Islet precursor cell (in vitro differentiated cells): ENCODE results near the gene MTHFD2L.
A peak's percentile ranks its signal among the peaks of the same experiment; 100 is the strongest.
"Not testable (repeated sequence)": the region's sequence is repeated elsewhere in the genome, so short reads cannot be mapped to it uniquely, and the experiment has no call there.

ENCODE experiments used
- DNase-seq: peaks from one replicate; pipeline ENCODE4 v3.0.0-alpha.2; 2018

MTHFD2L gene

GRCh38 chr4:74311696-74312313, 153.9 kb downstream of the MTHFD2L start:
- no peak for DNase-seq

- DNase-seq: no peak
Observed at GRCh38 chr4:74314329-74314728, 156.4 kb downstream of the MTHFD2L start.

GRCh38 chr4:74314944-74315343, 157.0 kb downstream of the MTHFD2L start:
- no peak for DNase-seq

GRCh38 chr4:74315376-74315775, 157.5 kb downstream of the MTHFD2L start:
- DNase-seq: no peak

DNA sequence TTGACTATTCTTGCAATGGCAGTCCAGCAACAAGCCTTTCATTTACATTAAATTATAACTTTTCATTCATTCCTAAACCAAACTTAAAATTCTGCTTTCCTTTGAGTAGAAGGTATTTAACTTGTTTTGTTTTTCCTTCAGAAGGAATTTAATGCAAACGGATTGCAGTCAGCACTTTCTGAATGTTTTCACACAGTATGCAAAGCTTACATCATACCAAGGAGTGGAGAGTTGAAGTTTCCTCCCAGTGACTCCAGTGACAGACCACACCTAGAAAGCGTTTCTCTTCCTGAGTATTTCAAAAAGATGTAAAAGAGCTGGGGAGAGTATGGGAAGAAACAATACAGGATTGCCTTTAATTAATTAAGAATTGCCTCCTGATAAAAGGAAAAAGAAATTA, 158.5 kb downstream of the MTHFD2L start:
- no peak for DNase-seq

DNA sequence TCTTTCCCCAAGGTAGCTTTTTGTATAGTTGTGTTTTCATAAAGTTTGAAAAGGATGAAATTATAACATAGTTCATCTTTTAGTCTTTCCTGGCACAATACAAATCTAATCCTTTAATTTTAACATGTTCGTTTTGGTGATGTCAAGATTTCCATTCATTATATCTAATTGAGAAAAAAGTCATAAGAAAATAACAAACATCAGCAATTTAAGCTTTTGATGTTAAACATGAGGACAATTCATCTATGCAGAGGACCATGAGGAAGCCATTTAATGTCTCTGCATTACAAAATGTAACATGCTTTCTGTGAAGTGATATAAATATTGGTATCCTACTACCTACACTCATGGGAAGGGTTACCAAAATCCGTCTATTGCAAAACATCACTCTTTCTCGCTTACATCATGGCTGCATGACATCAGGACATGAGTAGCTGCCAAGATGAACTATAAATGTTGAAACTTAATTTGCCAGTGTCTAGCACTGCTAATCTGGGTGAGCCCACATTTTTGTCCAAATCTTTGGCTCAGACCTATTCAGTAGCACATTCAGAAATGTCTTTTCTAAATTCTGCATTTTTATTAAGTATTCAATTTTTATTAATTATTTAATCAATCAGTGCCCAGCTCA, 159.8 kb downstream of the MTHFD2L start:
- DNase-seq: no peak

DNA sequence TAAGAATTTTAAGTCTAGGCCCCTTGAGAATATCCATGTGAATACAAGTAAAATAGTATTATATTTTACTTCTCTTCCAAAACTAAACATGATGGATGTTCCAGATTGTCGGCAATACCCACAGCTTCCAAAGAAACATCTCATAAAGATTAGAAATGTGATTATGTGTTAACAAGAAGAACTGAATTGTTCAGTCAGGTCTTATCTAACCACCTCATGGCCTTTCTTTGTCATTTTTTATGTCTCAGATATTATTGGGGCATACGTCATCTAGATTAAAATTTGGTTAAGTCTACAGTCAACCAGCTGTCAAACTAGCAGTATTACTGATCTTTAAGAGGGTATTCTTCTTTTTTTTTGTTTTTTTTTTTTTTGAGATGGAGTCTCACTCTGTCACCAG, 160.4 kb downstream of the MTHFD2L start:
- no peak for DNase-seq

- no peak for DNase-seq
Observed at GRCh38 chr4:74319470-74319869, 161.6 kb downstream of the MTHFD2L start.

GRCh38 chr4:74320559-74321118, 162.7 kb downstream of the MTHFD2L start:
- DNase-seq: peak; percentile 83

DNA sequence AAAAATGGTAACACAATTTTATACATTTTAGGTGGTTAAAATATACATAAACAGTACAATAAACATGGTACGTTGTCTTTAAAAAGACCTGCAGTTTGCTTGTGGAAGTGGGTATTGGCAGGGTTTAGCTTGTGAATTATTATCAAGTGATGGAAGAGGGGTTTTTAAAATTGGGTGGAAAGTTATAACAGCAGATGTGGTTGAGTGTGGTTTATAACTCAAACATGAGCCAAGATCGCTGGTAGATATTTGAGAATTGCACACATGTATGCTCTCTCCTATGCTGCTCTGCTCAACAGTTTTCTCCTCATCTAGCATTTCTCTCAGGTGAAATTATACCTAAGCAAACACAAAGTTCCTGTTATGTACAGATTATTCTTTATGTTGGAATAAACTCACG, 164.4 kb downstream of the MTHFD2L start:
- DNase-seq: no peak

DNA sequence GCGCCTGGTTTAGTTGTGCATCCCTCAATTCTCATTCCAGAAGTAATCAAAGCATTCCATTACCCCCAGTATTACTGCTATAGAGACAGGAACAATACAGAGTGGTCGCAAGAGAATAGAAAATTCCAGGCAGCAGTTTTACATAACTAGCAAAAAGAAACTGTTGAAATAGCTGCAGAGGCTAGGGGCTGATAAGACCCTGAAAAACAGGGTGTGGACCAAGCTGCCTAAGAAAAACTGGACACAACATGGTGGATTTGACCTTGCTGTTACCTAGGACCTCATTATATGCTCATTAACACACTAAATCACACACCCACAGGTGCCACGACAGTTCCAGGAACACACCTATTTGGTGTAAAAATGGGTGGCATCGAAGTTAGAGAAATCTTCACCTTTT, 165.7 kb downstream of the MTHFD2L start:
- no peak for DNase-seq

DNA sequence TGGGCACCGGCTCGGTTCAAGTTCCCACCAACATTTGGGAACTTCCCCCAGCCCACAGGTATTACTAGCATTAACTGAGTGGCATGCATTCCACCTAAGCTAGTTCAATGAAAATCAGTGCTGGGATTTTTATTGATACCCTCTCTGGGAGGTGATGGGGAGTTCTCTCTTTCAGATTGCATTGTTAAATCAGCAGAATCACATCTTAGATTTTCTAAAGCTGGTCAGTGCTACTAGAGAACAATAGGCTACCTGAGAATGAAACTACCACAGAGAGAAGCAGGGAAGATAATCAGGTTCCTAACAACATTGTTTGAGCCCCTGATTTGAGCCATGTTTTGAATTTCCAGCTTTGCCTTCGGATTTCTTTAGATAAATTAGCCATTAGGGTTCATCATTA, 166.3 kb downstream of the MTHFD2L start:
- no peak for DNase-seq

DNA sequence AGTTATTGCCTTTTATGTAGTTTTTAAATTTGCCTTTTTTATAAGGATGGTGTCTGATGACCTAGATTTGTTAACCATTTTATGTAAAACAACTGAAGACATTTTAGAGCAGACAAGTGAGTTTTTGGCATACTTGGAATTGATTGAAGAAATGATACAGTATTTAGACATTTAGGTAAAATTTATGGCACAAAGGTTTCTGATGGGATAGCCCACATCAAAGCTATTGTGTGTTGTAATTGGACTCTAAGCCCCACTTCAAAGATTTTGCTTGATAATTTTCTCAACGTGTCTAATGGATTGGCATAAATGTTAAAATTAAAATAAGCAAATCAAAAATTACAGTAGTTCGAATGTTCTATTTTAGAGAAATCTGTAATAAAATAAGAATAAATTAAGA, 168.0 kb downstream of the MTHFD2L start:
- no peak for DNase-seq

DNA sequence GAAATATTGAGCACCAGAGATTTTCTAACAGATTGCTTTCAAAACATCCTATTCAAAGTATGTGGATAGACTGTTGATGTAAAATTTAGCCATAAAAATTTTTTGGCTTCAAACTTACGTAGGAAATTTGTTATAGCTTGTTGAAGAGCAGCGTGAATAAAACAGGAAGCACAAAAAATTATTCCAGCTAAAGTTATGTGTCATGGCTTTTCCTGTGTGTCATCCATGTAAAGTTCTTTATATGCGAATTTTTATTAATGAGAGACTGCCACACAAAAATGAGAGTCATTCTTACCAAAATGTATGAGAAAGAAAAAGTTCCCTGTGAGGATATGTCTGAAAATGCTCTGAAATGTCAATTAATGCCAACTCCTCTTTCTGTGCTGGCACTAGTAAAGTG, 169.8 kb downstream of the MTHFD2L start:
- DNase-seq: no peak

- no peak for DNase-seq
Observed at GRCh38 chr4:74328501-74328900, 170.6 kb downstream of the MTHFD2L start.

- no peak for DNase-seq
Observed at GRCh38 chr4:74329307-74329706, 171.4 kb downstream of the MTHFD2L start.

DNA sequence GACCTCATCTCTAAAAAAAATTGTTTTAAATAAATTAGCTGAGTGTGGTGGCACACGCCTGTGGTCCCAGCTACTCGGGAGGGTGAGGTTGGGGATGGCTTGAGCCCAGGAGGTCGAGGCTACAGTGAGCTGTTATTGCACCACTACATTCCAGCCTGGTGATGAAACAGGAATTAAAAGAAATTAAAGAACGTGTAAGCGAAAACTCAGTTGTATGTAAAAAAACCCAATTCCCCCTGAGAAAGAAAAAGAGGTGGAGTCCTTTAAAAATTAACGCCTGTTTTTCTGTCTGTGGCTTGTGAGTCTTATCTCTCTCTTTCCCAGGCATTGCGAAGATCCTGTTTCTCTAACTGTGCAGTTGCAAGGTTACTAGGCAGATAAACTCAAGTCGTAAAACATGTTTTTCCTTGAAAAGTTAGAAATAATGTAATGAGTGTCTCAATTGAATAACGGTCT, 172.4 kb downstream of the MTHFD2L start:
- DNase-seq: no peak

GRCh38 chr4:74331252-74331651, 173.3 kb downstream of the MTHFD2L start:
- no peak for DNase-seq

DNA sequence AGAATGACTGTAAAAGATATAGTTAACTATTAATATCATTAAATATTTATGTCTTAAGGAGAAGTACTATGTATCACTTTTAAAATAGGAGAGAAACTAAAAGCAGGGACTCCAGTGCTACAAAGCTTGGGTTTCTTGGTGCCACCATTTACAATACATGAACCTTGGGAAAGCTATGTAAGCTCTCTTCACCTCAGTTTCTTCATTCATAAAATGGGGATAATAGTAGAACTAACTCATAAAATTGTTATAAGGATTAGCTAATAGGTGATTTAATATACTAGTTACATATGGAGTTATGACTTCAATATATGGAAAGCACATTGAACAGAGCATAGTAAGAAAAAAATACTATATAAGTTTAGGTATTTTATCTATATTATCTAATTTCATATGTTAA, 174.0 kb downstream of the MTHFD2L start:
- no peak for DNase-seq

GRCh38 chr4:74334636-74335035, 176.7 kb downstream of the MTHFD2L start:
- peak; percentile 68 for DNase-seq

DNA sequence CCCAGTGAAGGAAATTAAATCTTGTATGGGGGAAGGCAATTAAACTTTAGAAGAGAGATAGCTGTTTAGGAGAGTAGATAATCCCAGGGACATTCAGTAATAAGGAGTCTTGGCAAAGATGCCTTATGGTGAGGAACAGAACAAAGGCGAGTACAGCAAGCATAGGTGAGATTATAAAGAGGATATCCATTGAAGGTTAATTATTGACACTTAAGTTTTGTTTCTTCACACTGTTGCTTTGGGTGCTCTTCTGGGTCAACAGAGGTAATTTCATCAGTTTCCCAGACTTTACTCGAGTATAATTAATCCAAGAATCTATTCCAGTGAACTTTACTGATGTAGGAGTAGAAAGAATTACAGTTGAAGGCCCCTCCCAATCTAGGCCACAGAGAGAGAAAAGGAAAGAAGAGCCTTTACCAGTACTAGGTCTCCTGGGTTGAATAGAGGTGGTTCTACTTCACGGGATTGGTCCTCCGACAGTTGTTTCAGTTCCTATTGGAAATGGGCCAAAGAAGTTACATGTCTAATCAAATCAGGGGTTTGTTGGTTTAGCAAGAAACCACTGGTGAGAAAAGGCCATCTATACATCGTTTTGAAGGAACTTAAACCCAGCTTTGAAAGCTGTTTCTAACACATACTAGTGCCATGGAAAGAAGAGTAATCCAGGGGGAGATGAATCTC, 177.6 kb downstream of the MTHFD2L start:
- DNase-seq: no peak

DNA sequence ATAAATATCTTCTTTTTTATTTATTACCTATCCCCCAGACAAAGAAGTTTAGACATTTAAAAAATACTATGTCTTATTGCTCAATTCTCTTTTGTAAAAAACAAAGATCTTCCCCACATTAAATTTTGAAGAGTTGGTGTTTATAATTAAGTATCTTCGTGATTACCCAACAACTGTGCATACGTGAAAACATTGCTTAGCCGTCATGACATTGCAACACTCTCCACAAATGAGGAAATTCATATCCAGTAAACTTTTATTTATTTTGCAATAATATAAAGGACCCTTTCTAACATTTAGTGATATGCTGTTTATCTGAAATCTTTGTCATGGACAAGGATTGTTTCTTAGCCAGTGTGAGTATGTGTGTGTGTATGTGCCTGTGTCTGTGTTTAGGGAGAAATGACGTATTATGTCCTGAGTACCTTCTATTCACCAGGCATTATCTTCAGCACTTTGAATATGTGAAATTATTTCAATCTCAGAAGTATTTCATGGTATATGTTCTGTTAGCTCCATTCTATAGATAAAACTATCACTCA, 180.9 kb downstream of the MTHFD2L start:
- no peak for DNase-seq

GRCh38 chr4:74339501-74339900, 181.6 kb downstream of the MTHFD2L start:
- DNase-seq: no peak

DNA sequence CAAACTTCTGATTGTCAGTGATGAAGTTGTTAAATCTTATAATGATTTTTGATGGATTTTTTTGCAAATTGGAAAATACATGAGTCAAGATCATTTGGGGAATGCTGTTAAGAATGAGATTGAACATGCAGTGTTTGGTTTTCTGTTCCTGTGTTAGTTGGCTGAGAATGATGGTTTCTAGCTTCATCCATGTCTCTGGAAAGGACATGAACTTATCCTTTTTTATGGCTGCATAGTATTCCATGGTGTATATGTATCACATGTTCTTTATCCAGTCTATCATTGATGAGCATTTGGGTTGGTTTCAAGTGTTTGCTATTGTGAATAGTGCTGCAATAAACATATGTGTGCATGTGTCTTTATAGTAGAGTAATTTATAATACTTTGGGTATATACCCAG, 182.5 kb downstream of the MTHFD2L start:
- DNase-seq: not testable (repeated sequence)
